ENCODE results near the gene GDPGP1.
"Not testable (repeated sequence)": the region's sequence is repeated elsewhere in the genome, so short reads cannot be mapped to it uniquely, and the experiment has no call there.

Gene GDPGP1

GRCh38 chr15:90280743-90281142, 46.7 kb downstream of the GDPGP1 start:
- not testable (repeated sequence) for ATAC-seq; H3K4me1 Mint-ChIP-seq; H3K4me3 Mint-ChIP-seq; H3K36me3 Mint-ChIP-seq (ENCODE audit: low read depth); H3K9me3 Mint-ChIP-seq; H3K27ac Mint-ChIP-seq; H3K27me3 Mint-ChIP-seq; DNase-seq

- not testable (repeated sequence) for H3K36me3 Mint-ChIP-seq (ENCODE audit: low read depth); H3K4me1 Mint-ChIP-seq; H3K4me3 Mint-ChIP-seq; DNase-seq; ATAC-seq; H3K27me3 Mint-ChIP-seq; H3K9me3 Mint-ChIP-seq; H3K27ac Mint-ChIP-seq
Observed at GRCh38 chr15:90281637-90282036, 47.6 kb downstream of the GDPGP1 start.

- Mint-ChIP-seq H3K4me3 (no peak overlapping the region), H3K27ac (no peak overlapping the region), H3K36me3 (ENCODE audit: low read depth) (no peaks in the 10 kb centered on the region), H3K4me1 (no peaks in the 10 kb centered on the region), H3K27me3 (no peaks in the 10 kb centered on the region), H3K9me3 (no peaks in the 10 kb centered on the region)
- peak; percentile 79 for ATAC-seq
- peak; percentile 21 for DNase-seq
Observed at GRCh38 chr15:90286678-90287077, 52.7 kb downstream of the GDPGP1 start.

- Mint-ChIP-seq H3K36me3 (ENCODE audit: low read depth) (no peaks in the 10 kb centered on the region), H3K9me3 (no peaks in the 10 kb centered on the region), H3K4me1 (no peaks in the 10 kb centered on the region), H3K27me3 (no peaks in the 10 kb centered on the region), H3K27ac (no peak overlapping the region), H3K4me3 (no peak overlapping the region)
- ATAC-seq (no peak), DNase-seq (no peak)
Observed at GRCh38 chr15:90287101-90287500, 53.1 kb downstream of the GDPGP1 start.

GRCh38 chr15:90287946-90288345, 53.9 kb downstream of the GDPGP1 start:
- no peak for DNase-seq
- no peaks in the 10 kb centered on the region for H3K9me3 Mint-ChIP-seq
- no peak overlapping the region for H3K27ac Mint-ChIP-seq
- no peaks in the 10 kb centered on the region for H3K27me3 Mint-ChIP-seq
- no peak for ATAC-seq
- H3K4me1 Mint-ChIP-seq, result no peaks in the 10 kb centered on the region
- H3K4me3 Mint-ChIP-seq, result no peak overlapping the region
- no peaks in the 10 kb centered on the region for H3K36me3 Mint-ChIP-seq (ENCODE audit: low read depth)

GRCh38 chr15:90291679-90292356, 57.8 kb downstream of the GDPGP1 start:
- ATAC-seq, result no peak
- no peak for DNase-seq
- Mint-ChIP-seq H3K27me3 (peaks cover 4% of the 10 kb centered on the region), H3K36me3 (ENCODE audit: low read depth) (no peaks in the 10 kb centered on the region), H3K4me3 (no peak overlapping the region), H3K4me1 (peaks cover 6% of the 10 kb centered on the region), H3K27ac (no peak overlapping the region), H3K9me3 (no peaks in the 10 kb centered on the region)

- H3K27ac Mint-ChIP-seq; H3K4me1 Mint-ChIP-seq; ATAC-seq; H3K4me3 Mint-ChIP-seq; H3K36me3 Mint-ChIP-seq (ENCODE audit: low read depth); H3K9me3 Mint-ChIP-seq; H3K27me3 Mint-ChIP-seq: not testable (repeated sequence)
- DNase-seq, result peak; percentile 81
Observed at GRCh38 chr15:90293040-90293810, 59.2 kb downstream of the GDPGP1 start.

GRCh38 chr15:90294159-90294558, 60.1 kb downstream of the GDPGP1 start:
- no peak overlapping the region for H3K4me3 Mint-ChIP-seq
- H3K27me3 Mint-ChIP-seq, result peaks cover 4% of the 10 kb centered on the region
- H3K9me3 Mint-ChIP-seq, result no peaks in the 10 kb centered on the region
- H3K27ac Mint-ChIP-seq, result no peak overlapping the region
- ATAC-seq (no peak), DNase-seq (no peak)
- H3K4me1 Mint-ChIP-seq, result peaks cover 6% of the 10 kb centered on the region
- H3K36me3 Mint-ChIP-seq (ENCODE audit: low read depth), result no peaks in the 10 kb centered on the region

- no peak overlapping the region for H3K4me3 Mint-ChIP-seq
- H3K27ac Mint-ChIP-seq, result no peak overlapping the region
- H3K27me3 Mint-ChIP-seq, result peaks cover 4% of the 10 kb centered on the region
- ATAC-seq (no peak), DNase-seq (no peak)
- H3K4me1 Mint-ChIP-seq, result peaks cover 6% of the 10 kb centered on the region
- no peaks in the 10 kb centered on the region for H3K36me3 Mint-ChIP-seq (ENCODE audit: low read depth)
- no peaks in the 10 kb centered on the region for H3K9me3 Mint-ChIP-seq
Observed at GRCh38 chr15:90294601-90295269, 60.7 kb downstream of the GDPGP1 start.

GRCh38 chr15:90295270-90295648, 61.2 kb downstream of the GDPGP1 start:
- no peaks in the 10 kb centered on the region for H3K36me3 Mint-ChIP-seq (ENCODE audit: low read depth)
- ATAC-seq (no peak), DNase-seq (no peak)
- no peaks in the 10 kb centered on the region for H3K9me3 Mint-ChIP-seq
- H3K27ac Mint-ChIP-seq, result no peak overlapping the region
- H3K4me3 Mint-ChIP-seq, result no peak overlapping the region
- peaks cover 6% of the 10 kb centered on the region for H3K4me1 Mint-ChIP-seq
- peaks cover 4% of the 10 kb centered on the region for H3K27me3 Mint-ChIP-seq

All from activated naive CD8-positive, alpha-beta T cell treated with anti-CD3 and anti-CD28 coated beads, Interleukin-2, amount 50 U/mL, for 24 hours (primary cell).